ENCODE results near the gene POLK.

DNA sequence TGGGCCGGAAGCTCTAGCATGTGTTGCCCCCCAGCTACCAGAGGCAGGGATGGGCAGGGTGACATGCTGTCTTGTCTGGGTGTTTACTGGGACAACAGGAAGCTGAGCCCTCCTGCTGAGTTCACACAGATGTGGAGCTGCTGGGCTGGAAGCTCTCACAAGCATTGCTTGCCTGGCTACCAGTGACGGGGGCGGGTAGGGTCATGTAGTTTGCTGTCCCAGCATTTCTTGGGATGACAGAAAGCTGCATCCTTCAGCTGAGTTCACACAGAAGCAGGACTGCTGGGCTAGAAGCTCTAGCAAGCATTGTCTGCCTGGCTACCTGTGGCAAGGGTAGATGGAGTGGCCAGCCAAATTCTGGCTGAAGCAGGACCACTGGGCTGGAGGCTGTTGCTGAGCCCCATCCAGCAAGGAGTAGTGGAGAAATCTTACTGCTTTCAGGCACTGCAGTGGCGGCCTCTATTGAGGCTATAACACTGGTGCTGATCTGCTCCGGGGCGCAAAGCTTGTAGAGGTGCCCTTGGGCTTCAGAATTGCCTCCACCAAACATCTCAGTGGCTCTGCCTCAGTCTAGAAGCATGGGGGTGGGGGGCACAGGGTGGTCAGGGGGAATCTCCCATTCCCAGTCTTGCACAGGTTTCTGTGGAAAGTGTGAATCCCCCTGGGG, 25.1 kb downstream of the POLK start:
- TF ChIP-seq, protein P1, sequence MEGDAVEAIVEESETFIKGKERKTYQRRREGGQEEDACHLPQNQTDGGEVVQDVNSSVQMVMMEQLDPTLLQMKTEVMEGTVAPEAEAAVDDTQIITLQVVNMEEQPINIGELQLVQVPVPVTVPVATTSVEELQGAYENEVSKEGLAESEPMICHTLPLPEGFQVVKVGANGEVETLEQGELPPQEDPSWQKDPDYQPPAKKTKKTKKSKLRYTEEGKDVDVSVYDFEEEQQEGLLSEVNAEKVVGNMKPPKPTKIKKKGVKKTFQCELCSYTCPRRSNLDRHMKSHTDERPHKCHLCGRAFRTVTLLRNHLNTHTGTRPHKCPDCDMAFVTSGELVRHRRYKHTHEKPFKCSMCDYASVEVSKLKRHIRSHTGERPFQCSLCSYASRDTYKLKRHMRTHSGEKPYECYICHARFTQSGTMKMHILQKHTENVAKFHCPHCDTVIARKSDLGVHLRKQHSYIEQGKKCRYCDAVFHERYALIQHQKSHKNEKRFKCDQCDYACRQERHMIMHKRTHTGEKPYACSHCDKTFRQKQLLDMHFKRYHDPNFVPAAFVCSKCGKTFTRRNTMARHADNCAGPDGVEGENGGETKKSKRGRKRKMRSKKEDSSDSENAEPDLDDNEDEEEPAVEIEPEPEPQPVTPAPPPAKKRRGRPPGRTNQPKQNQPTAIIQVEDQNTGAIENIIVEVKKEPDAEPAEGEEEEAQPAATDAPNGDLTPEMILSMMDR (IDR thresholded peaks at IDR 0.05; ENCODE audit: low read length), result no peak
- TF ChIP-seq EZH2 (optimal IDR thresholded peaks at IDR 0.05; ENCODE audit: low read depth, low read length), result no peak
- TF ChIP-seq EZH2phosphoT487 (IDR thresholded peaks at IDR 0.05; ENCODE audit: low read length), result no peak
